ENCODE data around the gene DSC2. TPM values are rescaled to one million over a fixed set of nuclear protein-coding genes. Genes with fewer than 3 reads are reported as not detected.

DSC2 gene
- total and polyA plus RNA-seq, 5 donors from 2014 or later: not detected

GRCh38 chr18:31066266-31066665 lies 36.0 kb downstream of the DSC2 start:
- no peaks in the 10 kb centered on the region for H3K9me3 ChIP-seq (ENCODE audit: control insufficient read depth in 2 of 2, low read length in 2 of 2)
- no peak overlapping the region for H3K4me3 Mint-ChIP-seq
- no peak for ATAC-seq (ENCODE audit: low read depth in 2 of 2)
- no peaks in the 10 kb centered on the region for H3K36me3 Mint-ChIP-seq
- no peaks in the 10 kb centered on the region for H3K36me3 ChIP-seq (ENCODE audit: control insufficient read depth, insufficient read depth, low read length)
- H3K27ac Mint-ChIP-seq: no peak overlapping the region
- DNase-seq: no peak
- no peaks in the 10 kb centered on the region for H3K4me1 Mint-ChIP-seq
- no peak overlapping the region for H3K27ac ChIP-seq (ENCODE audit: insufficient read depth, low read length, poor library complexity, severe bottlenecking)
- no peaks in the 10 kb centered on the region for H3K4me1 ChIP-seq (ENCODE audit: control insufficient read depth, insufficient read depth, low read length, poor library complexity, severe bottlenecking)
- peaks cover 0 to 8% (median 1%) of the 10 kb centered on the region in 7 donors for H3K9me3 Mint-ChIP-seq
- no peaks in the 10 kb centered on the region for H3K27me3 ChIP-seq (ENCODE audit: control insufficient read depth, insufficient read depth, low read length)
- no peak overlapping the region for H3K4me3 ChIP-seq (ENCODE audit: low read depth, low read length)
- H3K27me3 Mint-ChIP-seq: no peaks in the 10 kb centered on the region

- H3K4me1 Mint-ChIP-seq: no peaks in the 10 kb centered on the region
- H3K36me3 ChIP-seq (ENCODE audit: control insufficient read depth, insufficient read depth, low read length): no peaks in the 10 kb centered on the region
- no peaks in the 10 kb centered on the region for H3K9me3 ChIP-seq (ENCODE audit: control insufficient read depth in 2 of 2, low read length in 2 of 2)
- no peak overlapping the region for H3K4me3 Mint-ChIP-seq
- no peaks in the 10 kb centered on the region for H3K27me3 ChIP-seq (ENCODE audit: control insufficient read depth, insufficient read depth, low read length)
- no peaks in the 10 kb centered on the region for H3K36me3 Mint-ChIP-seq
- no peaks in the 10 kb centered on the region for H3K4me1 ChIP-seq (ENCODE audit: control insufficient read depth, insufficient read depth, low read length, poor library complexity, severe bottlenecking)
- H3K27me3 Mint-ChIP-seq: no peaks in the 10 kb centered on the region
- H3K4me3 ChIP-seq (ENCODE audit: low read depth, low read length): no peak overlapping the region
- DNase-seq (no peak), ATAC-seq (ENCODE audit: low read depth in 2 of 2) (no peak)
- H3K27ac ChIP-seq (ENCODE audit: insufficient read depth, low read length, poor library complexity, severe bottlenecking): no peak overlapping the region
- no peak overlapping the region for H3K27ac Mint-ChIP-seq
- peaks cover 0 to 8% (median 1%) of the 10 kb centered on the region in 7 donors for H3K9me3 Mint-ChIP-seq
Measured at GRCh38 chr18:31065036-31065773, 37.0 kb downstream of the DSC2 start.

GRCh38 chr18:31064130-31064529 lies 38.1 kb downstream of the DSC2 start:
- no peak overlapping the region for H3K27ac Mint-ChIP-seq
- no peaks in the 10 kb centered on the region for H3K4me1 Mint-ChIP-seq
- Histone ChIP-seq H3K4me3 (ENCODE audit: low read depth, low read length) (no peak overlapping the region), H3K9me3 (ENCODE audit: control insufficient read depth in 2 of 2, low read length in 2 of 2) (no peaks in the 10 kb centered on the region), H3K27me3 (ENCODE audit: control insufficient read depth, insufficient read depth, low read length) (no peaks in the 10 kb centered on the region), H3K27ac (ENCODE audit: insufficient read depth, low read length, poor library complexity, severe bottlenecking) (no peak overlapping the region), H3K4me1 (ENCODE audit: control insufficient read depth, insufficient read depth, low read length, poor library complexity, severe bottlenecking) (no peaks in the 10 kb centered on the region), H3K36me3 (ENCODE audit: control insufficient read depth, insufficient read depth, low read length) (no peaks in the 10 kb centered on the region)
- no peak overlapping the region for H3K4me3 Mint-ChIP-seq
- H3K27me3 Mint-ChIP-seq: no peaks in the 10 kb centered on the region
- ATAC-seq (ENCODE audit: low read depth in 2 of 2) (no peak), DNase-seq (no peak)
- no peaks in the 10 kb centered on the region for H3K36me3 Mint-ChIP-seq
- H3K9me3 Mint-ChIP-seq: peaks cover 0 to 9% (median 1%) of the 10 kb centered on the region in 7 donors

GRCh38 chr18:31061945-31062344 lies 40.3 kb downstream of the DSC2 start:
- no peaks in the 10 kb centered on the region for H3K27me3 ChIP-seq (ENCODE audit: control insufficient read depth, insufficient read depth, low read length)
- Mint-ChIP-seq H3K36me3 (no peaks in the 10 kb centered on the region), H3K9me3 (peaks cover 0 to 8% (median 2%) of the 10 kb centered on the region in 7 donors), H3K4me3 (no peak overlapping the region), H3K4me1 (no peaks in the 10 kb centered on the region), H3K27ac (no peak overlapping the region), H3K27me3 (no peaks in the 10 kb centered on the region)
- DNase-seq: no peak
- H3K36me3 ChIP-seq (ENCODE audit: control insufficient read depth, insufficient read depth, low read length): no peaks in the 10 kb centered on the region
- H3K27ac ChIP-seq (ENCODE audit: insufficient read depth, low read length, poor library complexity, severe bottlenecking): no peak overlapping the region
- no peaks in the 10 kb centered on the region for H3K4me1 ChIP-seq (ENCODE audit: control insufficient read depth, insufficient read depth, low read length, poor library complexity, severe bottlenecking)
- H3K4me3 ChIP-seq (ENCODE audit: low read depth, low read length): no peak overlapping the region
- no peak for ATAC-seq (ENCODE audit: low read depth in 2 of 2)
- H3K9me3 ChIP-seq (ENCODE audit: control insufficient read depth in 2 of 2, low read length in 2 of 2): no peaks in the 10 kb centered on the region

- H3K36me3 Mint-ChIP-seq: no peaks in the 10 kb centered on the region
- no peaks in the 10 kb centered on the region for H3K27me3 Mint-ChIP-seq
- H3K9me3 ChIP-seq (ENCODE audit: control insufficient read depth in 2 of 2, low read length in 2 of 2): no peaks in the 10 kb centered on the region
- no peak overlapping the region for H3K4me3 Mint-ChIP-seq
- no peaks in the 10 kb centered on the region for H3K36me3 ChIP-seq (ENCODE audit: control insufficient read depth, insufficient read depth, low read length)
- no peak overlapping the region for H3K27ac Mint-ChIP-seq
- no peaks in the 10 kb centered on the region for H3K4me1 Mint-ChIP-seq
- H3K4me3 ChIP-seq (ENCODE audit: low read depth, low read length): no peak overlapping the region
- no peak for DNase-seq
- H3K9me3 Mint-ChIP-seq: peaks cover 0 to 11% (median 5%) of the 10 kb centered on the region in 7 donors
- no peak for ATAC-seq (ENCODE audit: low read depth in 2 of 2)
- H3K4me1 ChIP-seq (ENCODE audit: control insufficient read depth, insufficient read depth, low read length, poor library complexity, severe bottlenecking): no peaks in the 10 kb centered on the region
- H3K27me3 ChIP-seq (ENCODE audit: control insufficient read depth, insufficient read depth, low read length): no peaks in the 10 kb centered on the region
- H3K27ac ChIP-seq (ENCODE audit: insufficient read depth, low read length, poor library complexity, severe bottlenecking): no peak overlapping the region
Measured at GRCh38 chr18:31058897-31059296, 43.3 kb downstream of the DSC2 start.

GRCh38 chr18:31057917-31058316 lies 44.3 kb downstream of the DSC2 start:
- H3K36me3 Mint-ChIP-seq: no peaks in the 10 kb centered on the region
- H3K4me1 Mint-ChIP-seq: no peaks in the 10 kb centered on the region
- no peak overlapping the region for H3K27ac Mint-ChIP-seq
- H3K27me3 ChIP-seq (ENCODE audit: control insufficient read depth, insufficient read depth, low read length): no peaks in the 10 kb centered on the region
- peaks cover 0 to 11% (median 5%) of the 10 kb centered on the region in 7 donors for H3K9me3 Mint-ChIP-seq
- no peak overlapping the region for H3K4me3 ChIP-seq (ENCODE audit: low read depth, low read length)
- no peaks in the 10 kb centered on the region for H3K4me1 ChIP-seq (ENCODE audit: control insufficient read depth, insufficient read depth, low read length, poor library complexity, severe bottlenecking)
- H3K9me3 ChIP-seq (ENCODE audit: control insufficient read depth in 2 of 2, low read length in 2 of 2): no peaks in the 10 kb centered on the region
- H3K4me3 Mint-ChIP-seq: no peak overlapping the region
- ATAC-seq (ENCODE audit: low read depth in 2 of 2): no peak
- no peak overlapping the region for H3K27ac ChIP-seq (ENCODE audit: insufficient read depth, low read length, poor library complexity, severe bottlenecking)
- H3K27me3 Mint-ChIP-seq: no peaks in the 10 kb centered on the region
- no peak for DNase-seq
- H3K36me3 ChIP-seq (ENCODE audit: control insufficient read depth, insufficient read depth, low read length): no peaks in the 10 kb centered on the region

- H3K27me3 Mint-ChIP-seq: no peaks in the 10 kb centered on the region
- no peak overlapping the region for H3K27ac Mint-ChIP-seq
- no peaks in the 10 kb centered on the region for H3K4me1 ChIP-seq (ENCODE audit: control insufficient read depth, insufficient read depth, low read length, poor library complexity, severe bottlenecking)
- H3K9me3 Mint-ChIP-seq: peaks cover 1 to 18% (median 9%) of the 10 kb centered on the region in 7 donors
- H3K9me3 ChIP-seq (ENCODE audit: control insufficient read depth in 2 of 2, low read length in 2 of 2): no peaks in the 10 kb centered on the region
- no peaks in the 10 kb centered on the region for H3K36me3 ChIP-seq (ENCODE audit: control insufficient read depth, insufficient read depth, low read length)
- ATAC-seq (ENCODE audit: low read depth in 2 of 2) (no peak), DNase-seq (no peak)
- H3K36me3 Mint-ChIP-seq: no peaks in the 10 kb centered on the region
- H3K4me3 Mint-ChIP-seq: no peak overlapping the region
- H3K27ac ChIP-seq (ENCODE audit: insufficient read depth, low read length, poor library complexity, severe bottlenecking): no peak overlapping the region
- H3K4me3 ChIP-seq (ENCODE audit: low read depth, low read length): no peak overlapping the region
- H3K4me1 Mint-ChIP-seq: no peaks in the 10 kb centered on the region
- H3K27me3 ChIP-seq (ENCODE audit: control insufficient read depth, insufficient read depth, low read length): no peaks in the 10 kb centered on the region
Measured at GRCh38 chr18:31057051-31057450, 45.2 kb downstream of the DSC2 start.

- H3K9me3 Mint-ChIP-seq: peaks cover 1 to 23% (median 9%) of the 10 kb centered on the region in 7 donors
- DNase-seq (no peak), ATAC-seq (ENCODE audit: low read depth in 2 of 2) (no peak)
- Histone ChIP-seq H3K4me3 (ENCODE audit: low read depth, low read length) (no peak overlapping the region), H3K4me1 (ENCODE audit: control insufficient read depth, insufficient read depth, low read length, poor library complexity, severe bottlenecking) (no peaks in the 10 kb centered on the region), H3K9me3 (ENCODE audit: control insufficient read depth in 2 of 2, low read length in 2 of 2) (no peaks in the 10 kb centered on the region), H3K27me3 (ENCODE audit: control insufficient read depth, insufficient read depth, low read length) (no peaks in the 10 kb centered on the region), H3K27ac (ENCODE audit: insufficient read depth, low read length, poor library complexity, severe bottlenecking) (no peak overlapping the region), H3K36me3 (ENCODE audit: control insufficient read depth, insufficient read depth, low read length) (no peaks in the 10 kb centered on the region)
- no peaks in the 10 kb centered on the region for H3K4me1 Mint-ChIP-seq
- H3K27ac Mint-ChIP-seq: no peak overlapping the region
- H3K27me3 Mint-ChIP-seq: no peaks in the 10 kb centered on the region
- no peaks in the 10 kb centered on the region for H3K36me3 Mint-ChIP-seq
- no peak overlapping the region for H3K4me3 Mint-ChIP-seq
Measured at GRCh38 chr18:31056296-31056695, 45.9 kb downstream of the DSC2 start.

Data from CD4-positive, CD25-positive, alpha-beta regulatory T cell (primary cell).